HepG2 (cell line): ENCODE results near the gene VCAN. TPM values are rescaled to one million over a fixed set of nuclear protein-coding genes. Genes with fewer than 3 reads are reported as not detected.
A peak's percentile ranks its signal among the peaks of the same experiment; 100 is the strongest.

Experiments
- ARNT2 ChIP-seq: sonication (generic); formaldehyde crosslinking; IDR thresholded peaks from 2 replicates; pipeline ENCODE4 v1.8.0; 2022; ENCODE audit warnings: mild to moderate bottlenecking, low read depth, missing genetic modification reagents, moderate library complexity
- FOSL2 ChIP-seq: sonication (generic); formaldehyde crosslinking; IDR thresholded peaks from 2 replicates; pipeline ENCODE4 v1.4.0; 2020; ENCODE audit warnings: missing genetic modification reagents
- GATAD2A ChIP-seq: IDR thresholded peaks from 2 replicates; pipeline ENCODE4 v1.6.1; 2016
- HNRNPH1 ChIP-seq: fragments of 200-400 bp; formaldehyde crosslinking; optimal IDR thresholded peaks from 2 replicates; pipeline ENCODE3; 2017; ENCODE audit warnings: mild to moderate bottlenecking, low read depth, low read length
- KLF6 ChIP-seq: IDR thresholded peaks from 2 replicates; pipeline ENCODE4 v1.8.0; 2016; ENCODE audit warnings: missing biosample characterization, missing genetic modification reagents
- LCORL ChIP-seq, 2 experiments: fragments of 450-650 bp in 1 of 2; sonication (generic) in 1 of 2; formaldehyde crosslinking in 1 of 2; IDR thresholded peaks; 2 replicates each; pipeline versions ENCODE4 v1.5.0 to v1.6.1; 2017 to 2020; ENCODE audit warnings: antibody characterized with exemption in 1 of 2, missing genetic modification reagents in 1 of 2
- PAXIP1 ChIP-seq: sonication (generic); formaldehyde crosslinking; conservative IDR thresholded peaks from 2 replicates; pipeline ENCODE4 v1.4.0; 2020; ENCODE audit warnings: mild to moderate bottlenecking, missing genetic modification reagents, moderate library complexity
- PBX2 ChIP-seq: IDR thresholded peaks from 2 replicates; pipeline ENCODE4 v1.6.1; 2016; ENCODE audit warnings: control low read depth
- POLR2AphosphoS2 ChIP-seq: IDR thresholded peaks from 2 replicates; pipeline ENCODE4 v1.6.1; 2011; ENCODE audit warnings: low read depth, low read length, improper control_type of control experiment
- RERE ChIP-seq: IDR thresholded peaks from 2 replicates; pipeline ENCODE4 v1.6.1; 2016; ENCODE audit warnings: low read depth, missing genetic modification reagents, missing compliant biosample characterization
- SOX13 ChIP-seq, 3 experiments: fragments of 450-650 bp in 1 of 3; sonication (generic) in 1 of 3; formaldehyde crosslinking in 1 of 3; IDR thresholded peaks in 2 of 3; conservative IDR thresholded peaks in 1 of 3; 2 replicates each; pipeline versions ENCODE4 v1.5.0 to v1.6.1; 2016 to 2020; ENCODE audit warnings: antibody characterized with exemption in 1 of 3, mild to moderate bottlenecking in 1 of 3, missing compliant biosample characterization in 1 of 3, missing genetic modification reagents in 1 of 3, moderate library complexity in 1 of 3
- SP1 ChIP-seq, 2 experiments: fragments of 450-650 bp in 1 of 2; sonication (generic) in 1 of 2; formaldehyde crosslinking in 1 of 2; IDR thresholded peaks; 2 replicates each; pipeline versions ENCODE4 v1.4.0 to v1.6.1; 2016 to 2020; ENCODE audit warnings: missing genetic modification reagents in 1 of 2
- TOE1 ChIP-seq: sonication (generic); formaldehyde crosslinking; IDR thresholded peaks from 2 replicates; pipeline ENCODE4 v1.4.0; 2020; ENCODE audit warnings: mild to moderate bottlenecking, missing genetic modification reagents
- ZNF101 ChIP-seq: sonication (generic); formaldehyde crosslinking; IDR thresholded peaks from 2 replicates; pipeline ENCODE4 v1.4.0; 2020; ENCODE audit warnings: mild to moderate bottlenecking, low read depth, missing genetic modification reagents, borderline replicate concordance
- ZNF124 ChIP-seq: sonication (generic); formaldehyde crosslinking; IDR thresholded peaks from 2 replicates; pipeline ENCODE4 v1.4.0; 2020; ENCODE audit warnings: missing genetic modification reagents
- ZNF274 ChIP-seq: sonication (generic); formaldehyde crosslinking; IDR thresholded peaks from 2 replicates; pipeline ENCODE4 v1.5.1; 2020; ENCODE audit warnings: mild to moderate bottlenecking, missing genetic modification reagents
- ZNF337 ChIP-seq: sonication (generic); formaldehyde crosslinking; IDR thresholded peaks from 2 replicates; pipeline ENCODE4 v1.5.1; 2020; ENCODE audit warnings: missing genetic modification reagents, low read depth, mild to moderate bottlenecking, borderline replicate concordance
- ZNF615 ChIP-seq: sonication (generic); formaldehyde crosslinking; IDR thresholded peaks from 2 replicates; pipeline ENCODE4 v1.5.0; 2020; ENCODE audit warnings: mild to moderate bottlenecking, missing genetic modification reagents, borderline replicate concordance
- ZNF782 ChIP-seq: sonication (generic); formaldehyde crosslinking; IDR thresholded peaks from 2 replicates; pipeline ENCODE4 v1.4.0; 2020; ENCODE audit warnings: missing genetic modification reagents, mild to moderate bottlenecking, borderline replicate concordance
- polyA plus RNA-seq, 8 experiments: library from polyadenylated mRNA; depleted of rRNA in 3 of 8; stranded (reverse) in 7 of 8; unstranded in 1 of 8; fragments of >200 nt; fragmentation: Illumina TruSeq in 4 of 8; extraction: Trizol in 4 of 8; gene quantifications; 2 replicates each; pipeline versions ENCODE4 v1.2.1 to v1.2.3, GENCODE V29; 2011 to 2016; ENCODE audit warnings: low read depth in 4 of 8, missing spikeins in 1 of 8, mixed read lengths in 1 of 8; ENCODE audit not compliant: insufficient read depth in 1 of 8
- total RNA-seq, 5 experiments: library from RNA; depleted of rRNA; stranded (reverse); fragments of >200 nt; fragmentation: Illumina TruSeq; extraction: Trizol; gene quantifications; 2 replicates each; pipeline ENCODE4 v1.2.3, GENCODE V29; 2016; ENCODE audit warnings: low read depth in 1 of 5

VCAN gene
- total and polyA plus RNA-seq, 2 of the 13 experiments (the other 11 are each of a cell fraction or from before 2014, with no cell fraction given): 1.2 to 3.5 TPM

- no peak for TF ChIP-seq SP1 (IDR thresholded peaks at IDR 0.05)
- TF ChIP-seq SP1 (CRISPR knock-in tag; IDR thresholded peaks at IDR 0.05): no peak
- TF ChIP-seq PAXIP1 (CRISPR knock-in tag): 0 out of 2 replicates have a peak, but pooled peaks have one; percentile 15
- TF ChIP-seq POLR2AphosphoS2: no peak
- no peak for TF ChIP-seq ZNF337 (CRISPR knock-in tag)
- no peak for TF ChIP-seq ZNF615 (CRISPR knock-in tag)
- TF ChIP-seq TOE1 (CRISPR knock-in tag): no peak
- TF ChIP-seq ZNF124: no peak
- no peak for TF ChIP-seq HNRNPH1
- TF ChIP-seq ZNF274 (CRISPR knock-in tag): no peak
- TF ChIP-seq FOSL2 (CRISPR knock-in tag): peak; percentile 90
- TF ChIP-seq ZNF101 (CRISPR knock-in tag): no peak
- TF ChIP-seq SOX13 (IDR thresholded peaks at IDR 0.05): no peak
- 0 out of 4 replicates have a peak, but pooled peaks of 1 of the 2 experiments have one; percentile 17 for TF ChIP-seq SOX13 (CRISPR knock-in tag; conservative IDR thresholded peaks at IDR 0.05 in 1 of 2, IDR thresholded peaks at IDR 0.05 in 1 of 2)
- no peak for TF ChIP-seq KLF6
- TF ChIP-seq GATAD2A (CRISPR knock-in tag): 0 out of 2 replicates have a peak, but pooled peaks have one; percentile 38
- TF ChIP-seq ARNT2 (CRISPR knock-in tag): no peak
- no peak for TF ChIP-seq PBX2
- no peak for TF ChIP-seq LCORL (IDR thresholded peaks at IDR 0.05)
- TF ChIP-seq LCORL (CRISPR knock-in tag; IDR thresholded peaks at IDR 0.05): no peak
- no peak for TF ChIP-seq ZNF782
- no peak for TF ChIP-seq RERE (CRISPR knock-in tag)
Observed at GRCh38 chr5:83492331-83492730, 20.8 kb downstream of the VCAN start (continued).
